GM10266 (cell line): ENCODE results near the gene POU2F1.

Experiments
- DNase-seq: peaks from one replicate; pipeline ENCODE4 v3.0.0; 2012; ENCODE audit errors: extremely low spot score
- CTCF ChIP-seq: IDR thresholded peaks from 2 replicates; pipeline ENCODE4 v1.5.1; 2012; ENCODE audit warnings: mild to moderate bottlenecking, low read depth; ENCODE audit not compliant: control insufficient read depth, insufficient read depth; ENCODE audit errors: missing control alignments

POU2F1 gene

DNA sequence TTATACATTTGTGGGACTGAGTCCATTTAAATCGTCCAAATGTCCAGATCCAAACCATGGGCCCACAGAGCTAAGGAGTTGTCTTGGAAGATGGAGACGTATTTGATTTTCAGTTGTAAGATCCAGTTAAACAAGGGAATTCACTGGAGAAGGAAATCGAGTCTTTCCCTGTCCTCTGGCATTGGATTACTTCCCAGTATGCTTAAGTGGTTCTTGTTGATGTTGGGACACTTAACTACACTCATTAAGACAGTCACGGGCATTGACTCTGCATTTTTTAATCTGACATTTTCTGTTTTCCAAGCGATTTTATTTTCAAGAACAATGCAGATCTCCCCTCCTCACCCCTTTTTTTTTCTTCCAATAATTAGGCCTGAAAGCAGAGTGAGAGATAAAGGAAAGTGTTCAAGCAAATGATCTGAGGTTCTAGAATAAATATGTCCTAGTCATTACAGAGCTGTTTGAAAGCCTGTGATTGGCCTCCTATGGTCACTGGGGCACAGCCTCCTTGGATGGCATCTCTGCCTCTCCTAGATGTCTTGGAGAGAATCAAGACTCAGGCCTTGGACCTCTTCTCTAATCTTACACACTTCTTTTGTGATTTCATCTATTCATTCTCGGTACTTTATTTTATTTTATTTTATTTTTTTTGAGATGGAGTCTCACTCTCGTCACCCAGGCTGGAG lies 248.7 kb downstream of the POU2F1 start:
- DNase-seq, result no peak
- TF ChIP-seq CTCF, result no peak

GRCh38 chr1:167471568-167471967 lies 250.9 kb downstream of the POU2F1 start:
- DNase-seq, result no peak
- no peak for TF ChIP-seq CTCF

DNA sequence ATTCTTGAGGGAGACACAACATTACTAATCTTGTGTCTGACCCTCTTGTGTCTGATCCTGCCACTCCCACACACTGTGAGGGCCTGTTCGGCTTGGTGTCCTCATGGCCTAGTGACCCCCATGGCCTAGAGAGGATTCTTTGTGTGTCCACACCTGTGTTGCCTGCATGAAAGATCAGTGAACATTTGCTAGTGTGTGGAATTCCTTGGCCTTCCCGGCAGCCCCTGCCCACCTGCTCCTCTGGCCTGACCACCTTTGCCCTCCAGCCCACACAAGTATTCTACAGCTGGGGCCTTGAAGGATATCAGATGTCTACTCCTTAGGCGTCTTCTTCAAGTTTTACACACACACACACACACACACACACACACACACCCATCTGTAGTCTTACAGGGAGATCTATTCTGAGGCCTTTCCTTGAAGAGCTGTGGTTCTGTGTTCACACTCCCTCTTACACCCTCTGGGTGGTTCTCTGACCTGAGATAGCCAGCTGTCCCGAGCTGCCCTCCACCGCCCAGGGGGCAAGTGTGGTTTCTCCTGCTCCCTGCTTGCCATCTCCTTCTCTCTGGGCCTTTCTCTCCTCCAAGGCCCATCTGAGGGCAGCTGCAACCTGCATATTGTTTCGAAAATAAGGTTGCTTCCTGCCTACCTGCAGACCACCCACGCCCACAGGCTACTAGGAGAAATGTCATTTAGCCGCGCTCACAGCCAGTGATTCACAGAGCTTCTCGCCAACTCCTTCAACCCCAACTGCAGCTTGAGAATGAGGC lies 252.3 kb downstream of the POU2F1 start:
- DNase-seq, result no peak
- TF ChIP-seq CTCF, result no peak

GRCh38 chr1:167473761-167474160 lies 253.1 kb downstream of the POU2F1 start:
- no peak for TF ChIP-seq CTCF
- DNase-seq, result no peak

DNA sequence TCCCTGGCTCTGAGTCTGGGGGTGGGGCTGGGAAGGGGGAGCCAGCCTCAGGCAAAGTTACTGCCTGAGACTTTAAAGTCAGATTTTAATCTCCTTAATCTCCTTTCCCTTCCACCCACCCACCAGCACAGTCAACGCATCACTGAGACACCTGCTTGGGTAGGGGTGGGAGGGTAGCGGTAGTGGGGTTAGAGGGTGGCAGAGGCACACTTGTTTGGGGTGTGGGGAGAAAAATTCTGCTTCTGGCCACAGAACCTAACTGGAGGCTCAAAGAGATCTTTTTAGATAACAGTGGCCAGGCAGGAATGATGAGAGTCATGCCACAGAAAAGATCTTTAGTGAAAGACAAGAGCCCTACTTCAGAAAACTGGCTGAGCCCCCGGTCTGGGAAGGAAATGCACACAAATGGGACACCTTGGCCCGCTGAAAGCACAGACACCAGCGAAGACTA lies 253.5 kb downstream of the POU2F1 start:
- no peak for TF ChIP-seq CTCF
- no peak for DNase-seq

DNA sequence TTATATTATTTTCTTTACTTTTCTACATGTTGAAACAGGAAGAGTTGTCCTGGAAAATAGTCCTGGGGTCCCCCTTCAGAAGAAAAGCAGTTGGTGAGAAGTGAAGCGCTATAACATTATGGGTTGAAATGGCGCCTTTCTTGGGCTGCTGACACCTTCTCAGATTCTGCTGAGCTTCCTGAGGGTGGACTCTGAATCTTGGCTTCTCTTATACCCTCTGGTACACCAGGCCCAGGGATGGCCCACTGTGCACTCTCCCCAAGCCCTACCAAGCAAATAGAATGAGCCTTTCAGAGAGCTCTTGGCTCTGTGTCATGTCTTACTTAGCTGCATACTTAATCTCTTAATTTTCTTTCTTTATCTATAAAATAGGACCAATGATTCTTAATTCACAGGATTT lies 255.4 kb downstream of the POU2F1 start:
- TF ChIP-seq CTCF, result no peak

More for the DNA sequence above, 255.4 kb downstream of the POU2F1 start:
- DNase-seq, result no peak
